ENCODE results near the gene CRACDL.

Gene CRACDL, protein sequence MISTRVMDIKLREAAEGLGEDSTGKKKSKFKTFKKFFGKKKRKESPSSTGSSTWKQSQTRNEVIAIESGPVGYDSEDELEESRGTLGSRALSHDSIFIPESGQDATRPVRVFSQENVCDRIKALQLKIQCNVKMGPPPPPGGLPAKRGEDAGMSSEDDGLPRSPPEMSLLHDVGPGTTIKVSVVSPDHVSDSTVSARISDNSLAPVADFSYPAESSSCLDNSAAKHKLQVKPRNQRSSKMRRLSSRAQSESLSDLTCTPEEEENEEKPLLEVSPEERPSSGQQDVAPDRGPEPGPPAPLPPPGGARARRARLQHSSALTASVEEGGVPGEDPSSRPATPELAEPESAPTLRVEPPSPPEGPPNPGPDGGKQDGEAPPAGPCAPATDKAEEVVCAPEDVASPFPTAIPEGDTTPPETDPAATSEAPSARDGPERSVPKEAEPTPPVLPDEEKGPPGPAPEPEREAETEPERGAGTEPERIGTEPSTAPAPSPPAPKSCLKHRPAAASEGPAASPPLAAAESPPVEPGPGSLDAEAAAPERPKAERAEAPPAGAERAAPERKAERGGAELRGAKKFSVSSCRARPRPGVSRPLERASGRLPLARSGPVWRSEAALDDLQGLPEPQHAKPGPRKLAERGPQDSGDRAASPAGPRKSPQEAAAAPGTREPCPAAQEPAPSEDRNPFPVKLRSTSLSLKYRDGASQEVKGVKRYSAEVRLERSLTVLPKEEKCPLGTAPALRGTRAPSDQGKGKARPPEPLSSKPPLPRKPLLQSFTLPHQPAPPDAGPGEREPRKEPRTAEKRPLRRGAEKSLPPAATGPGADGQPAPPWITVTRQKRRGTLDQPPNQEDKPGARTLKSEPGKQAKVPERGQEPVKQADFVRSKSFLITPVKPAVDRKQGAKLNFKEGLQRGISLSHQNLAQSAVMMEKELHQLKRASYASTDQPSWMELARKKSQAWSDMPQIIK

DNA sequence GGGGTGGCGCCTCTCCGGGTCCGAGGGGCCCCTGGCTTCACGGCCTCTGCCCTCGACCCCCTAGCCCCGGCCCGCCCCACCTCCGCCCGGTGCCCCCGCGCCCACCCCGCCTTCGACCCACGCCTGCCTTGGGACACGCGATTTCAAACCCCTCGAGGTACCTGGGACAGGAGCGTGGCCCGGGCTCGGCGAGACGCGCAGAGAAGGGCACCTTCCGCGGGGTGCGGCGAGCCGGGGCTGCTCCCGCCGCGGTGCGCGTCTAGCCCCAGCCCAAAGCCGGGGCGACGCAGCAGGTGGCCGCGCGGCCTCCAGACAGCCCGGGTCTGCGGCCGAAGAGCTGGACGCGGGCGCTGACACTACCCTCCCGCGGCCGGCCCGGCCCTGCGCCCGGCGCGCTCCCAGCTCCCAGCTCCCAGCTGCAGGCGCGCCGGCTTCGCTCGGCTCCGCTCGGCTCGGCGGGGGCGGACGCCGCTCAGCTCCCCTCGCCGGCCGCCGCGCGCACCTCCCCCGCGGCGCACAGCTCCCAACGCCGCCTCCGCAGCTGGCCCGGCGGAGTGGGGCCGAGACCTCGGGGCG, at the start of gene CRACDL:
Gene CRACDL (minus strand): TSS at position 449 of the 576 bp plus-strand sequence. CDS start 89,425 bp downstream, outside the sequence.
- peak; percentile 39; the same call in 1 of the 2 replicates for TF ChIP-seq EGR1 (IDR thresholded peaks at IDR 0.05)
- no peak for TF ChIP-seq NFIC (IDR thresholded peaks at IDR 0.05)

DNA sequence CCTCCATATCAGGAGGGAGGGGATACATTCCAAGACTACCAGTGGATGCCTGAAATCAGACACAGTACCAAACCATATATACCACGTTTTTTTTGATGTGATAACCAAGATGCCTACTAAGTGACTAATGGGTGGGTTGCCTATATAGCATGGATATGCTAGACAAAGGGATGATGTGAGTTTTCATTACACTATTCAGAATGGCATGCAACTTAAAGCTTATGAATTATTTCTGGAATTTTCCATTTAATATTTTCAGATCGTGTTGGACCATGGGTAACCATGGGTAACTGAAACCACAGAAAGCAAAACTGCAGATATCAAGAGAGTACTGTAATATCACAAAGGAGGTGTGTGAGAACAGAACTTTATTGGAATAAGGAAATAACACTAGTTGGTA, 39.6 kb upstream of the CRACDL start:
- no peak for TF ChIP-seq EGR1 (IDR thresholded peaks at IDR 0.05)
- no peak for TF ChIP-seq FOXM1 (IDR thresholded peaks at IDR 0.05; ENCODE audit: borderline replicate concordance, low read depth)
- TF ChIP-seq RAD21 (IDR thresholded peaks at IDR 0.05; ENCODE audit: low read depth) = no peak
- no peak for TF ChIP-seq ZBTB7A (IDR thresholded peaks at IDR 0.05; ENCODE audit: low read depth)
- no peak for TF ChIP-seq CEBPB (IDR thresholded peaks at IDR 0.05)

DNA sequence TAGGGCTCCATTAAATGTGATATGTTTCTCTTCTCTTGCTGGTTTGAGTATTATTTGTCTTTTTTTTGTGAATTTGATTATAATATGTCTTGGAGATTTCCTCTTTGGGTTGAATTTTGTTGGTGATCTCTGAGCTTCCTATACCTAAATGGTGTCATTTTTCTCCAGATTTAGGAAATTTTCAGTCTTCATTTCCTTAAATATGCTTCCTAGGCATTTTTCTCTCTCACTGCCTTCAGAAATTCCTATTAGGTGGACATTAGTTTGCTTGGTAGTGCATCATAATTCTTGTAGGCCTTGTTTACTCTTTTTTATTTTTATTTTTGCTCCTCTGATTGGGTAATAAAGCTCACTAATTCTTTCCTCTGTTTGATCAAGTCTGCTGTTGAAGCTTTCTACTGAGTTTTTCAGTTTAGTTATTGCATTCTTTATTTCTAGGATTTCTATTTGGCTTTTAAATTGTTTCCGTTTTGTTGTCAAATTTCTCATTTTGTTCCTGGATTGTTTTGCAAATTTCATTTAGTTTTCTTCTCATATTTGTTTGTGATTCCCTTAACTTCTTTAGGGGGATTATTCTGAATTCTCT, 36.6 kb upstream of the CRACDL start:
- no peak for TF ChIP-seq EP300 (IDR thresholded peaks at IDR 0.05; ENCODE audit: borderline replicate concordance)
- no peak for TF ChIP-seq ZBTB7A (IDR thresholded peaks at IDR 0.05; ENCODE audit: low read depth)
- TF ChIP-seq FOXM1 (IDR thresholded peaks at IDR 0.05; ENCODE audit: borderline replicate concordance, low read depth) = no peak
- TF ChIP-seq TAF1 (IDR thresholded peaks at IDR 0.05; ENCODE audit: low read depth) = no peak
- TF ChIP-seq, protein P1, sequence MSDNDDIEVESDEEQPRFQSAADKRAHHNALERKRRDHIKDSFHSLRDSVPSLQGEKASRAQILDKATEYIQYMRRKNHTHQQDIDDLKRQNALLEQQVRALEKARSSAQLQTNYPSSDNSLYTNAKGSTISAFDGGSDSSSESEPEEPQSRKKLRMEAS (IDR thresholded peaks at IDR 0.05) = no peak
- TF ChIP-seq CREB1 (IDR thresholded peaks at IDR 0.05; ENCODE audit: low read depth) = no peak
- no peak for TF ChIP-seq YY1 (IDR thresholded peaks at IDR 0.05; ENCODE audit: low read depth)
- TF ChIP-seq, protein P2, sequence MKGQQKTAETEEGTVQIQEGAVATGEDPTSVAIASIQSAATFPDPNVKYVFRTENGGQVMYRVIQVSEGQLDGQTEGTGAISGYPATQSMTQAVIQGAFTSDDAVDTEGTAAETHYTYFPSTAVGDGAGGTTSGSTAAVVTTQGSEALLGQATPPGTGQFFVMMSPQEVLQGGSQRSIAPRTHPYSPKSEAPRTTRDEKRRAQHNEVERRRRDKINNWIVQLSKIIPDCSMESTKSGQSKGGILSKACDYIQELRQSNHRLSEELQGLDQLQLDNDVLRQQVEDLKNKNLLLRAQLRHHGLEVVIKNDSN (IDR thresholded peaks at IDR 0.05) = no peak
- no peak for TF ChIP-seq RAD21 (IDR thresholded peaks at IDR 0.05; ENCODE audit: low read depth)
- TF ChIP-seq EGR1 (IDR thresholded peaks at IDR 0.05) = no peak
- TF ChIP-seq TCF12 (IDR thresholded peaks at IDR 0.05; ENCODE audit: low read depth) = no peak
- no peak for TF ChIP-seq TEAD4 (IDR thresholded peaks at IDR 0.05)
- no peak for TF ChIP-seq CEBPB (IDR thresholded peaks at IDR 0.05)
- no peak for TF ChIP-seq NFIC (IDR thresholded peaks at IDR 0.05)
- TF ChIP-seq, protein P3, sequence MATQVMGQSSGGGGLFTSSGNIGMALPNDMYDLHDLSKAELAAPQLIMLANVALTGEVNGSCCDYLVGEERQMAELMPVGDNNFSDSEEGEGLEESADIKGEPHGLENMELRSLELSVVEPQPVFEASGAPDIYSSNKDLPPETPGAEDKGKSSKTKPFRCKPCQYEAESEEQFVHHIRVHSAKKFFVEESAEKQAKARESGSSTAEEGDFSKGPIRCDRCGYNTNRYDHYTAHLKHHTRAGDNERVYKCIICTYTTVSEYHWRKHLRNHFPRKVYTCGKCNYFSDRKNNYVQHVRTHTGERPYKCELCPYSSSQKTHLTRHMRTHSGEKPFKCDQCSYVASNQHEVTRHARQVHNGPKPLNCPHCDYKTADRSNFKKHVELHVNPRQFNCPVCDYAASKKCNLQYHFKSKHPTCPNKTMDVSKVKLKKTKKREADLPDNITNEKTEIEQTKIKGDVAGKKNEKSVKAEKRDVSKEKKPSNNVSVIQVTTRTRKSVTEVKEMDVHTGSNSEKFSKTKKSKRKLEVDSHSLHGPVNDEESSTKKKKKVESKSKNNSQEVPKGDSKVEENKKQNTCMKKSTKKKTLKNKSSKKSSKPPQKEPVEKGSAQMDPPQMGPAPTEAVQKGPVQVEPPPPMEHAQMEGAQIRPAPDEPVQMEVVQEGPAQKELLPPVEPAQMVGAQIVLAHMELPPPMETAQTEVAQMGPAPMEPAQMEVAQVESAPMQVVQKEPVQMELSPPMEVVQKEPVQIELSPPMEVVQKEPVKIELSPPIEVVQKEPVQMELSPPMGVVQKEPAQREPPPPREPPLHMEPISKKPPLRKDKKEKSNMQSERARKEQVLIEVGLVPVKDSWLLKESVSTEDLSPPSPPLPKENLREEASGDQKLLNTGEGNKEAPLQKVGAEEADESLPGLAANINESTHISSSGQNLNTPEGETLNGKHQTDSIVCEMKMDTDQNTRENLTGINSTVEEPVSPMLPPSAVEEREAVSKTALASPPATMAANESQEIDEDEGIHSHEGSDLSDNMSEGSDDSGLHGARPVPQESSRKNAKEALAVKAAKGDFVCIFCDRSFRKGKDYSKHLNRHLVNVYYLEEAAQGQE (IDR thresholded peaks at IDR 0.05; ENCODE audit: low read depth) = no peak

DNA sequence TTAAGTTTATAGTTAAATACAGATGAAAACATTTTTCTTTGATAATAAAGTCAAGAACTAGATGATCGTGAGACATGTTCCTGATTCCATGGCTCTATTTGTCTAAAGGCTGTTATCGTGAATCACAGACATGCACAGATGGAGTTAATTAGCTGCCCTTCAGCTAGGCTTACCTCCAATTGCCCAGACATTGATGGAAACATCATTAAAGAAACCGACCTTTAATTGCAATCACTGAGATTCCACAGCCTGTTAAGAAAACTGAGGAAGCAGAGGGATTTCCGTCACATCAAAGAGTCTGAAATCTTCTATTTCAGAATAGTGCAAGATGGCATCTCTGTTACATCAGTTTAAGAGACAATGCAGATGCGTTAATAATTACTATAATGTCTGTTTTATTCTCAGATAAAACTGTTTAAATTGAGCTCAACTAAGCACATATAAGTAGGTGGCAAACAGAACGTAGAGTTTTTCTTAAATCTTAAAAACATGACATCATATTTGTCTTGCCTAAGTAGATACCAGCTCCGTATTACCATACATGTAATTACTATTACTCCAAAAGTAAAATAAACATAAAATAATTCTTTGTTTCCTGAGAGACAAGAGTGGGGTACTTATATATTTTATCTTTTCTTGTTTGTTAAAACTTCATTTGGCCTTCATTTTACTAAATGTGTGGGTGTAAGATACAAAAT, 23.9 kb upstream of the CRACDL start:
- no peak for TF ChIP-seq TEAD4 (IDR thresholded peaks at IDR 0.05)
- TF ChIP-seq, protein P1 (IDR thresholded peaks at IDR 0.05) = no peak

DNA sequence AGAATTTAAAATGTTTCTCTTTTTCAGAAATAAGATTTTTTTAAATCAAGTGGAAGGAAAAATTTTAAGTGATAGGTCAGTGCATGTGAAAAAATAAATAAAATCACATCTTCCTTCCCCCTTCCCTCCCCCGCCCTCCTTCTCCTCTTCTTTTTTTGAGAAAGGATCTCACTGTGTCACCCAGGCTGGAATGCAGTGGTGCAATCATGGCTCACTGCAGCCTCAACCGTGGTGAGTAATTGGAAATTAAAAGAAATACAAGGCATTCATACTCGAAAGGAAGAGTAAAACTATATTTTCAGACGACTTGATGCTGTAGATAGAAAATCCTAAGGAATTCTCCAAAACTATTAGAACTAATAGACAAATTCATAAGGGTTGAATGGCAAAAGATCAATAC, 16.9 kb upstream of the CRACDL start:
- no peak for TF ChIP-seq TAF1 (IDR thresholded peaks at IDR 0.05; ENCODE audit: low read depth)
- no peak for TF ChIP-seq CEBPB (IDR thresholded peaks at IDR 0.05)
- no peak for TF ChIP-seq YY1 (IDR thresholded peaks at IDR 0.05; ENCODE audit: low read depth)

DNA sequence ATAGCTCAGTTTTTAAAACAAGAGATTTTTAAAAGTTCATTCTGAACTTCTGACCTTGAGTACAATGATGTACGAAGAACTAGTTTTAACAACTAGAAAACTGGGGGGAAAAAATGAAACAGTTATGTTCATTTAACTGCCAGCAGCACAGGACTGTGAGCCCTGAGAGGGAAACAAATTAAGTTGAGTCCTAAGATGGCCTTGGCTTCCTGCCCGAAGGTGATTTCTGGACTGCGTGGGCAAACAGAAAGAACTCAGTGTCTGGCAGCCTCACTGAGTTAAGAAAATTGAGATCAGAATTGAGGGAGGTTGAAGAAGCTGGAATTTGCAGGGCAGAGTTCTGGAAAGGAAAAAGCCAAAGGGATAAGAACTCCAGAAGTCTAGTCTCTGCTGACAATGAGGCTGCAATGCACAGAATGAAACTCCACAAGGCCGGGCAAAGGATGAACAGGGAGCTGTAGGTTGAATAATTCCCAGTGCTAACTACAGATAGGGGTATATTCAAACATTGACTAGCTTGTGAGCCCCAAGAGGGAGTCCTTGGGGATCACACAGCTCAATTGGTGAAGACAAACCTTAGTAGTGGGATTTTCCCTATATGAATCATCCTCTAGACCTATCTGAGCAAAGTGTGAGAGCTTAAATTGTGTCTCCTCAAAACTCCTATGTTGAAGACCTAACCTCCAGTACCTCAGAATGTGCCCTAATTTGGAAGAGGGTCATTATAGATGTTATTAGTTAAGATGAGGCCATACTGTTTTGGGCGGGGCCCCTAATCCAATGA, 13.1 kb upstream of the CRACDL start:
- TF ChIP-seq EGR1 (IDR thresholded peaks at IDR 0.05) (no peak), TEAD4 (IDR thresholded peaks at IDR 0.05) (no peak), FOXM1 (IDR thresholded peaks at IDR 0.05; ENCODE audit: borderline replicate concordance, low read depth) (no peak), TAF1 (IDR thresholded peaks at IDR 0.05; ENCODE audit: low read depth) (no peak)
- TF ChIP-seq, protein P3 (IDR thresholded peaks at IDR 0.05; ENCODE audit: low read depth) = no peak
